Ovary (tissue), 9 donors: ENCODE measurements around the gene ASXL2. TPM values are rescaled to one million over a fixed set of nuclear protein-coding genes. Genes with fewer than 3 reads are reported as not detected.

Experiments
- DNase-seq, 5 donors: peaks; one replicate each; pipeline ENCODE4 v3.0.0-alpha.2; 2019 to 2020
- H3K27ac ChIP-seq, 2 donors: fragments of 200-600 bp; one replicate each; pipeline versions ENCODE4 v1.5.1 to v1.8.0; 2019 to 2022
- H3K27me3 ChIP-seq: fragments of 200-600 bp; one replicate; pipeline ENCODE4 v1.8.0; 2022
- H3K36me3 ChIP-seq: fragments of 200-600 bp; sonication (generic); one replicate; pipeline ENCODE4 v1.5.1; 2019
- H3K4me1 ChIP-seq: one replicate; pipeline ENCODE4 v1.8.1; 2013; ENCODE audit warnings: mild to moderate bottlenecking, moderate library complexity; ENCODE audit not compliant: insufficient read depth
- H3K4me3 ChIP-seq: fragments of 200-600 bp; sonication (generic); one replicate; pipeline ENCODE4 v1.5.1; 2017
- H3K9me3 ChIP-seq, 2 donors: fragments of 200-600 bp in 1 of 2; sonication (generic) in 1 of 2; one replicate each; pipeline versions ENCODE4 v1.5.1 to v1.8.1; 2013 to 2019; ENCODE audit warnings: mild to moderate bottlenecking in 1 of 2, moderate library complexity in 1 of 2
- CTCF ChIP-seq, 3 donors: fragments of 450-650 bp in 2 of 3; fragments of 200-600 bp in 1 of 3; IDR thresholded peaks; one replicate each; pipeline versions ENCODE4 v1.5.1 to v1.8.0; 2016 to 2022; ENCODE audit warnings: antibody characterized with exemption in 3 of 3, mild to moderate bottlenecking in 1 of 3
- EP300 ChIP-seq: sonication (generic); formaldehyde crosslinking; IDR thresholded peaks from one replicate; pipeline ENCODE4 v1.6.1; 2017; ENCODE audit warnings: antibody characterized with exemption
- POLR2A ChIP-seq: fragments of 450-650 bp; IDR thresholded peaks from one replicate; pipeline ENCODE4 v1.6.1; 2017; ENCODE audit warnings: antibody characterized with exemption, mild to moderate bottlenecking, moderate library complexity
- WGBS, 3 donors: extraction: QIAGEN DNeasy Blood & Tissue Kit in 1 of 3; methylation state at CpG; one replicate each; pipeline versions ENCODE4 v1.1.5 to v1.1.7; 2013 to 2017; 5-methylcytosine and 5-hydroxymethylcytosine counted together
- intact Hi-C, 4 donors: fragments of 100-400 bp; cut with DNase I; formaldehyde crosslinking; loops; one replicate each; pipeline versions ENCODE4 v1.11.0 to v1.15.1; 2022 to 2023
- polyA plus RNA-seq, 2 donors: library from polyadenylated mRNA; stranded (reverse); fragments of 200-250 nt in 1 of 2; fragments of 350-450 nt in 1 of 2; fragmentation: Illumina TruSeq in 1 of 2; extraction: RNeasy Lipid Tissue Mini Kit (QIAGEN cat#74804) in 1 of 2; gene quantifications; one replicate each; pipeline ENCODE4 v1.2.3, GENCODE V29; 2013 to 2014
- total RNA-seq, 7 donors: library from RNA; depleted of rRNA in 2 of 7; stranded (reverse); fragments of >200 nt in 2 of 7; fragmentation: NEBNext Ultra II Directional in 3 of 7; extraction: Animal tissue kit (Norgen Biotek cat#: 25700) in 3 of 7; gene quantifications; one replicate each; pipeline versions ENCODE4 v1.1.0 to v1.2.4, GENCODE V29; 2016 to 2023
- donor health status: DM: no; HTN: no; CAD: no; lungs with moderate emphysema.
- donor health status: DM: no; HTN: no; CAD: no.
- donor health status: Bipolar disorder and iron deficiency.
- donor health status: DM: yes; HTN: yes; CAD: no.
- donor health status: DM: no; HTN: no; CAD: no.
- donor health status: DM: yes; HTN: yes; CAD: no.

ASXL2 gene
- total and polyA plus RNA-seq, 9 donors = 3.0 to 25.0 (median 16.4) TPM

GRCh38 chr2:25728559-25728958 is 149.7 kb downstream of the ASXL2 start:
- no peaks in the 10 kb centered on the region for H3K9me3 ChIP-seq
- H3K27me3 ChIP-seq = no peaks in the 10 kb centered on the region
- 92 to 96% (median 93%) methylated on average over 7 of the region's 7 CpGs for WGBS, 3 donors
- DNase-seq = no peak
- TF ChIP-seq EP300 (no peak), CTCF (IDR thresholded peaks at IDR 0.05) (no peak)
- H3K4me3 ChIP-seq = no peak overlapping the region
- H3K27ac ChIP-seq = no peak overlapping the region
- intact Hi-C loops = no loop called here
- H3K36me3 ChIP-seq = no peaks in the 10 kb centered on the region
- H3K4me1 ChIP-seq = no peaks in the 10 kb centered on the region

- Histone ChIP-seq H3K4me1 (no peaks in the 10 kb centered on the region), H3K4me3 (no peak overlapping the region), H3K27me3 (no peaks in the 10 kb centered on the region), H3K9me3 (no peaks in the 10 kb centered on the region), H3K36me3 (no peaks in the 10 kb centered on the region), H3K27ac (no peak overlapping the region)
- DNase-seq = no peak
- TF ChIP-seq CTCF (IDR thresholded peaks at IDR 0.05) (no peak), EP300 (no peak), POLR2A (no peak)
- WGBS, 3 donors = 65 to 87% (median 79%) methylated on average over 3 of the region's 3 CpGs
- intact Hi-C loops = no loop called here
These were observed 151.8 kb downstream of the ASXL2 start for GRCh38 chr2:25726522-25726921.

- intact Hi-C loops = no loop called here
- 100% methylated on average over 3 of the region's 3 CpGs for whole genome bisulfite sequencing, 3 donors
- no peak for TF ChIP-seq POLR2A
- TF ChIP-seq EP300 = no peak
- TF ChIP-seq CTCF (IDR thresholded peaks at IDR 0.05) = no peak
These were observed 152.4 kb downstream of the ASXL2 start for GRCh38 chr2:25725877-25726276.

GRCh38 chr2:25724756-25725155 is 153.5 kb downstream of the ASXL2 start:
- DNase-seq = no peak
- no peaks in the 10 kb centered on the region for H3K27me3 ChIP-seq
- H3K9me3 ChIP-seq = no peaks in the 10 kb centered on the region
- H3K4me1 ChIP-seq = no peaks in the 10 kb centered on the region
- no peak overlapping the region for H3K4me3 ChIP-seq
- H3K36me3 ChIP-seq = no peaks in the 10 kb centered on the region
- no peak for TF ChIP-seq EP300
- no peak for TF ChIP-seq CTCF (IDR thresholded peaks at IDR 0.05)
- TF ChIP-seq POLR2A = no peak
- intact Hi-C loops = no loop called here
- H3K27ac ChIP-seq = no peak overlapping the region
- WGBS, 3 donors = 84 to 92% (median 85%) methylated on average over 6 of the region's 6 CpGs

More at GRCh38 chr2:25725877-25726276, 152.4 kb downstream of the ASXL2 start:
- Histone ChIP-seq H3K27me3 (no peaks in the 10 kb centered on the region), H3K4me3 (no peak overlapping the region), H3K4me1 (no peaks in the 10 kb centered on the region), H3K9me3 (no peaks in the 10 kb centered on the region), H3K36me3 (no peaks in the 10 kb centered on the region), H3K27ac (no peak overlapping the region)
- DNase-seq = no peak

- intact Hi-C loops = no loop called here
- Histone ChIP-seq H3K36me3 (no peaks in the 10 kb centered on the region), H3K4me3 (no peak overlapping the region), H3K4me1 (no peaks in the 10 kb centered on the region), H3K27ac (no peak overlapping the region), H3K27me3 (no peaks in the 10 kb centered on the region), H3K9me3 (no peaks in the 10 kb centered on the region)
- TF ChIP-seq EP300 (no peak), CTCF (IDR thresholded peaks at IDR 0.05) (no peak), POLR2A (no peak)
- WGBS, 3 donors = 79 to 84% (median 81%) methylated on average over 3 of the region's 3 CpGs
- DNase-seq = no peak
These were observed 156.1 kb downstream of the ASXL2 start for GRCh38 chr2:25722224-25722623.
